ENCODE measurements around the gene PDGFD.

PDGFD gene

DNA sequence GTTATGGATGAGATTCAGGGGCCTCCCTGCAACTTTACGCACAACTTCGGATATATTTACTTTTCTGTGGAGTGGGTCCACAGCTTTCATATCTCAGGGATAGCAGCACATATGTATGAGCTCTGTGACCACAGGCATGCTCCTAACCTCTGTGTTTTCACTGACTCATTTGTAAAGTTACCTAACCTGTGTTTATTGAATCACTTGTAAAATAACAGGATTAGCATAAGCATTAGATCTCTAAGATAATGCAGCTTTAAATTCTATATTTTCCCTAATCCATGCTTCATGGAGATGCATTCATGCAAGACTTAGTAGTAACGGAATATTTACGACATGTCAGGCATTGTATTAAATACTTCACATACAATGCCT is 175.4 kb downstream of the PDGFD start:
- no peak for FAIRE-seq
- DNase-seq (ENCODE audit: insufficient read length) = no peak

GRCh38 chr11:103987629-103988594 is 176.0 kb downstream of the PDGFD start:
- DNase-seq (ENCODE audit: insufficient read length) = no peak
- FAIRE-seq = no peak

More for the DNA sequence above, 175.4 kb downstream of the PDGFD start:
- TF ChIP-seq POLR2A (IDR thresholded peaks at IDR 0.05; ENCODE audit: low read depth, low read length) (no peak), TAF1 (IDR thresholded peaks at IDR 0.05; ENCODE audit: borderline replicate concordance, low read depth, low read length) (no peak), POLR2AphosphoS5 (IDR thresholded peaks at IDR 0.05; ENCODE audit: low read depth, low read length) (no peak)

DNA sequence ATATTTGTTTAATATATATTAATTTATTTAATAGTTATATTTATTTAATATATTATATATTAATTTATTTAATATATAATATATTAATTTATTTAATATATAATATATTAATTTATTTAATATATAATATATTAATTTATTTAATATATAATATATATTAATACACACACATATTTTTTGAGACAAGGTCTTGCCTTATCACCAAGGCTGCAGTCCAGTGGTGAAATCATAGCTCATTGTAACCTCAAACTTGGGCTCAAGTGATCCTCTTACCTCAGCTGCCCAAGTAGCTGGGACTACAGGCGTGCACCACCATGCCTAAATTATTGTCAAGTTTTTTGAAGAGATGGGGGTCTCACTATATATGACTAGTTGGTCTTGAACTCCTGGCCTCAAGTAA is 178.9 kb downstream of the PDGFD start:
- FAIRE-seq (no peak), DNase-seq (ENCODE audit: insufficient read length) (no peak)
- no peak for TF ChIP-seq POLR2AphosphoS5 (IDR thresholded peaks at IDR 0.05; ENCODE audit: low read depth, low read length)
- TF ChIP-seq POLR2A (IDR thresholded peaks at IDR 0.05; ENCODE audit: low read depth, low read length) = no peak
- no peak for TF ChIP-seq TAF1 (IDR thresholded peaks at IDR 0.05; ENCODE audit: borderline replicate concordance, low read depth, low read length)

More at GRCh38 chr11:103987629-103988594, 176.0 kb downstream of the PDGFD start:
- TF ChIP-seq TAF1 (IDR thresholded peaks at IDR 0.05; ENCODE audit: borderline replicate concordance, low read depth, low read length) (no peak), POLR2AphosphoS5 (IDR thresholded peaks at IDR 0.05; ENCODE audit: low read depth, low read length) (no peak), POLR2A (IDR thresholded peaks at IDR 0.05; ENCODE audit: low read depth, low read length) (no peak)

- FAIRE-seq = no peak
- TF ChIP-seq TAF1 (IDR thresholded peaks at IDR 0.05; ENCODE audit: borderline replicate concordance, low read depth, low read length) (no peak), POLR2AphosphoS5 (IDR thresholded peaks at IDR 0.05; ENCODE audit: low read depth, low read length) (no peak), POLR2A (IDR thresholded peaks at IDR 0.05; ENCODE audit: low read depth, low read length) (no peak)
Measured at GRCh38 chr11:103980108-103980507, 183.8 kb downstream of the PDGFD start.

DNA sequence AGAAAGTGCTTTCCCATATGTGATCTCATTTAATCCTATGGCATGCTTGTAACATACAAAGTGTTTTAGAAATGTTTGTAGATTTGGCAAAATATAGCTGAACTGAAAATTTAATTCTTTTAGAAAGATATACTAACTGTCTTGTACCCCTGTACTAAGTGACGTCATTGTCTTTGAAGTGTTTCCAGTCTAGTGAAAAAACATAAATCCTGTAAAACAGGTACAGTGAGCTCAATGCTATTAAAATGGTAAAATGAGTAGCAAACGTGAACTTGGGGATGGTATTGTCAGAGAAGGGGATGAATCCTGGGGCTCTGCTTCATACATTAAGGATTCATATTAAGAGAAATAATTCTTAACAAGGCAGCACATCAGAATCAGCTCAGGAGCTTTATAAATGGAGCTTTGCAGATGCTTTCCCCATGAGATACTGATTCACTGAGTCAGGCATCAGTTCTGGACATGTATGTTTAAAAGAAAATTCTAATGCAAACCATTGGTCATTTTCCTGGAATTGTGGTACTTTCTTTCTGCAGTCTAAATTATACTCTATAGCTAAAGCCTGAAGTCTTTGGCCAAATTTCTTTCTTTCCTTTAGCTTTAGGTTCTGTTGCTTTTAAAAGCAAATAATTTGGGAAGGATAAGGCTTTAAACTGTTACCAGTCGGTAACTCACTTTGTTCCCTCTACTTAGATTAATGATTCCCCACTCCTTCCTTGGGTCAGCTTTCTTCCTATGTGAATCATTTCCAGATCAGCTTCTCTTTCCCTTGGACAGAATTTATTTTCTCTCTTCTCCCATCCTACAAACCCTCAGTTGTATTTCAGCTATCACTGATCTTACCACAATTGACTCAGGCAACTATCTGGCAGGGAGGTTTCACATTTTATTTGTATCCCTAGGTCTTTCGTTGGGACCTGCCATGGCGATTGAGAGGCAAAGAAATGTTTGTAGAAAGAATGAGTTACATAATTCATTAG is 185.0 kb downstream of the PDGFD start:
- TF ChIP-seq POLR2AphosphoS5 (IDR thresholded peaks at IDR 0.05; ENCODE audit: low read depth, low read length) (no peak), POLR2A (IDR thresholded peaks at IDR 0.05; ENCODE audit: low read depth, low read length) (no peak), TAF1 (IDR thresholded peaks at IDR 0.05; ENCODE audit: borderline replicate concordance, low read depth, low read length) (no peak)
- DNase-seq (ENCODE audit: insufficient read length) (no peak), FAIRE-seq (peak; percentile 21)

More at GRCh38 chr11:103980108-103980507, 183.8 kb downstream of the PDGFD start:
- DNase-seq (ENCODE audit: insufficient read length) = no peak

DNA sequence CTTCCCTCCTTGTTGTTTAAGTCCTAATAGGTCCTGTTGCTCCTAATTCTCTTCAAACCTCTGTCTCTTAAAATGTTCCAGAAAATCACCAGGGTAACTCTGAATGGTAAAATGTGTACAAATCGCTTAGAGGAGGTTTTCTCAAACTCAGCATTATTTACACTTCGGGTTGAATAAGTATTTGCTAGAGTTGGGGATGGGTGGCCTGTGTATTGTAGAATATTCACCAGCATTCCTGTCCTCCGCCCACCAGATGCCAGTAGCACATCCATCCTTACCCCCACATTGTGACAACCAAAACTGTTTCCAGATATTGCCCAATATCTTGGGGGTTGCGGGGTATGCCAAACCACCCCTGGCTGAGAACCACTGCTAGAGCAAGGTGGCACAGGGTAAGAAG is 191.9 kb downstream of the PDGFD start:
- FAIRE-seq (no peak), DNase-seq (ENCODE audit: insufficient read length) (no peak)
- TF ChIP-seq POLR2A (IDR thresholded peaks at IDR 0.05; ENCODE audit: low read depth, low read length) (no peak), TAF1 (IDR thresholded peaks at IDR 0.05; ENCODE audit: borderline replicate concordance, low read depth, low read length) (no peak), POLR2AphosphoS5 (IDR thresholded peaks at IDR 0.05; ENCODE audit: low read depth, low read length) (no peak)

DNA sequence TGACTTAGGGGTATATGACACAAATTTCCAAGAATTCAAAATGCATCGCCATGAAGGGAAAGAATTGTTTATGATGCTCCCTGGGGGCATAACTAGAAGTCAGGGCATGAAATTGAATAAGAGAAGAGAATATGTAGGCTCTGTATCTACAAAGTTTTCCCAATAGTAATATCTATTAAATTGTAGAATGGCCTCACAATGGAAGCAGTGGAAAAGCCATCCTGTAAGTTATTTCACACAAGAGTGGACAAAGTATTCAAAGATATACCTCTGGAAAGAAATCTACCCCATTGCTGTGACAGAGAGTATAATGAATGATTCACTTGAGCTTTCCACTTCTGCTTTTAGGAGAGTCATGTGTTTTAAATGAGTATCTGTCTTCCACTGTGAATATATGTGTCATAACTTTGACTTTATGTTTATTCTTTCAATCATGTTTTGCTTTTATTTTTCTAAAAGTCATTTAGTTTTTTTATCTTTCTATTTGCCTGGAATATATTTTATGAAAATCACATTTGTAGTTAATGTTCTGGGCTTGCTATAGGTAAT is 193.2 kb downstream of the PDGFD start:
- no peak for DNase-seq (ENCODE audit: insufficient read length)
- FAIRE-seq = peak; percentile 5
- TF ChIP-seq POLR2A (IDR thresholded peaks at IDR 0.05; ENCODE audit: low read depth, low read length) (no peak), POLR2AphosphoS5 (IDR thresholded peaks at IDR 0.05; ENCODE audit: low read depth, low read length) (no peak), TAF1 (IDR thresholded peaks at IDR 0.05; ENCODE audit: borderline replicate concordance, low read depth, low read length) (no peak)

DNA sequence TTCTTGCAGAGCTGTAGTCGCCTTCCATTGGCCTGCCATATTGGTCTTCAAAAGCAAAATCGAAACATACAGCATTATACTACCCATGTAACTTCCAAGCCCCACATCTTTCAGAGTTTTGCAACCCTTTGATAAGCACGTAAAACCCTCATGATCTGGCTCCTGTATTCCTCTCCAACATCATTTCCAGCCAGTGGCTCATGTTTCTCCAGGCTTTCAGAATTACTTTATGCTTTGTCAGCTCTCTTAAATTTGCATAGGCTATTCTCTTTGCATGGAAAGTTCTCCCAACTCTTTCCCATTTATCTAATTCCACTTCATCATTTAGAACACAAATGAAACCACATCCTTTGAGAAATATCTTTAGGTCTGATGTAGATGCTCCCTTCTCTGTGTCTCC is 195.3 kb downstream of the PDGFD start:
- DNase-seq (ENCODE audit: insufficient read length) = no peak
- TF ChIP-seq POLR2A (IDR thresholded peaks at IDR 0.05; ENCODE audit: low read depth, low read length) = no peak
- TF ChIP-seq TAF1 (IDR thresholded peaks at IDR 0.05; ENCODE audit: borderline replicate concordance, low read depth, low read length) = no peak
- no peak for TF ChIP-seq POLR2AphosphoS5 (IDR thresholded peaks at IDR 0.05; ENCODE audit: low read depth, low read length)
- no peak for FAIRE-seq

- TF ChIP-seq POLR2AphosphoS5 (IDR thresholded peaks at IDR 0.05; ENCODE audit: low read depth, low read length) = no peak
- no peak for TF ChIP-seq TAF1 (IDR thresholded peaks at IDR 0.05; ENCODE audit: borderline replicate concordance, low read depth, low read length)
- TF ChIP-seq POLR2A (IDR thresholded peaks at IDR 0.05; ENCODE audit: low read depth, low read length) = no peak
- DNase-seq (ENCODE audit: insufficient read length) (no peak), FAIRE-seq (no peak)
Measured at GRCh38 chr11:103967985-103968384, 196.0 kb downstream of the PDGFD start.

- TF ChIP-seq TAF1 (IDR thresholded peaks at IDR 0.05; ENCODE audit: borderline replicate concordance, low read depth, low read length) = no peak
- no peak for TF ChIP-seq POLR2AphosphoS5 (IDR thresholded peaks at IDR 0.05; ENCODE audit: low read depth, low read length)
- no peak for TF ChIP-seq POLR2A (IDR thresholded peaks at IDR 0.05; ENCODE audit: low read depth, low read length)
- DNase-seq (ENCODE audit: insufficient read length) = no peak
- no peak for FAIRE-seq
Measured at GRCh38 chr11:103964390-103964789, 199.6 kb downstream of the PDGFD start.

GRCh38 chr11:103963648-103964047 is 200.3 kb downstream of the PDGFD start:
- no peak for FAIRE-seq
- no peak for DNase-seq (ENCODE audit: insufficient read length)
- TF ChIP-seq POLR2A (IDR thresholded peaks at IDR 0.05; ENCODE audit: low read depth, low read length) (no peak), TAF1 (IDR thresholded peaks at IDR 0.05; ENCODE audit: borderline replicate concordance, low read depth, low read length) (no peak), POLR2AphosphoS5 (IDR thresholded peaks at IDR 0.05; ENCODE audit: low read depth, low read length) (no peak)

All from GM12892 (cell line).